SK-N-SH (cell line): ENCODE results near the gene PLEKHA8. TPM values are rescaled to one million over a fixed set of nuclear protein-coding genes. Genes with fewer than 3 reads are reported as not detected.

Experiments used
- CTCF ChIA-PET: fragments of 300-600, 350-600 bp; formaldehyde crosslinking; extraction: SDS; loops from one replicate; lab custom pipeline; 2021; lab: Yijun Ruan, JAX
- POLR2A ChIA-PET: fragments of 350-600 bp; sonication (Branson Sonifier 250); formaldehyde crosslinking; extraction: SDS; loops from one replicate; lab custom pipeline; 2020; ENCODE audit warnings: antibody characterized with exemption, inconsistent platforms; lab: Yijun Ruan, JAX
- DNase-seq: peaks from one replicate; pipeline ENCODE4 v3.0.0; 2012
- H2AFZ ChIP-seq: fragments of 200-600 bp; sonication (generic); 2 replicates; pipeline ENCODE4 v1.8.1; 2016; ENCODE audit warnings: antibody characterized with exemption, mild to moderate bottlenecking, low read depth
- H3F3A ChIP-seq: fragments of 200-600 bp; sonication (generic); replicated peaks from 2 replicates; pipeline ENCODE3; 2016; ENCODE audit warnings: antibody characterized with exemption, mild to moderate bottlenecking; ENCODE audit not compliant: insufficient read depth
- H3K27ac ChIP-seq, 2 experiments: fragments of 200-500 bp in 1 of 2; fragments of 200-600 bp in 1 of 2; sonication (Bioruptor generic) in 1 of 2; sonication (generic), shearing (Covaris generic) in 1 of 2; 2 replicates each; pipeline versions ENCODE4 v1.5.1 to v1.6.1; 2014 to 2016; ENCODE audit warnings: low read depth in 2 of 2, inconsistent platforms in 1 of 2, low read length in 1 of 2, mild to moderate bottlenecking in 1 of 2, mixed read lengths in 1 of 2
- H3K27me3 ChIP-seq: fragments of 200-600 bp; sonication (generic), shearing (Covaris generic); 2 replicates; pipeline ENCODE4 v1.6.1; 2016; ENCODE audit warnings: mixed run types; ENCODE audit not compliant: insufficient read depth
- H3K36me3 ChIP-seq, 2 experiments: fragments of 200-500 bp in 1 of 2; fragments of 200-600 bp in 1 of 2; sonication (Bioruptor generic) in 1 of 2; sonication (generic) in 1 of 2; replicated peaks in 1 of 2; 2 replicates each; pipeline versions ENCODE3 to v1.5.1; 2014 to 2016; ENCODE audit warnings: low read length in 1 of 2, mild to moderate bottlenecking in 1 of 2; ENCODE audit not compliant: insufficient read depth in 2 of 2, control insufficient read depth in 1 of 2
- H3K4me1 ChIP-seq, 2 experiments: fragments of 200-500 bp in 1 of 2; fragments of 200-600 bp in 1 of 2; sonication (Bioruptor generic) in 1 of 2; sonication (generic), shearing (Covaris generic) in 1 of 2; 2 replicates each; pipeline versions ENCODE4 v1.5.1 to v1.6.1; 2014 to 2016; ENCODE audit warnings: low read depth in 1 of 2, low read length in 1 of 2, mixed run types in 1 of 2; ENCODE audit not compliant: insufficient read depth in 2 of 2, control insufficient read depth in 1 of 2
- H3K4me2 ChIP-seq: fragments of 200-600 bp; sonication (generic), shearing (Covaris generic); 2 replicates; pipeline ENCODE4 v1.6.1; 2017; ENCODE audit warnings: mixed run types
- H3K4me3 ChIP-seq, 2 experiments: fragments of 200-500 bp in 1 of 2; fragments of 200-600 bp in 1 of 2; sonication (Bioruptor generic) in 1 of 2; sonication (generic), shearing (Covaris generic) in 1 of 2; 2 replicates each; pipeline versions ENCODE4 v1.5.1 to v1.8.1; 2014 to 2016; ENCODE audit warnings: low read depth in 2 of 2, inconsistent platforms in 1 of 2, low read length in 1 of 2, mild to moderate bottlenecking in 1 of 2, mixed read lengths in 1 of 2, moderate library complexity in 1 of 2
- H3K79me2 ChIP-seq: fragments of 200-600 bp; sonication (generic); 2 replicates; pipeline ENCODE4 v1.8.1; 2017; ENCODE audit warnings: mild to moderate bottlenecking; ENCODE audit not compliant: insufficient read depth
- H3K9ac ChIP-seq: fragments of 200-600 bp; sonication (generic); 2 replicates; pipeline ENCODE4 v1.6.1; 2017; ENCODE audit warnings: mixed run types
- H3K9me2 ChIP-seq: fragments of 200-600 bp; sonication (generic); 2 replicates; pipeline ENCODE4 v1.6.1; 2017; ENCODE audit warnings: mixed run types
- H3K9me3 ChIP-seq: fragments of 200-600 bp; sonication (generic); 2 replicates; pipeline ENCODE4 v1.6.1; 2017; ENCODE audit warnings: mixed run types, mild to moderate bottlenecking, moderate library complexity
- H4K20me1 ChIP-seq: fragments of 200-600 bp; sonication (generic); 2 replicates; pipeline ENCODE4 v1.6.1; 2017; ENCODE audit warnings: mild to moderate bottlenecking, mixed run types; ENCODE audit not compliant: insufficient read depth
- CHD2 ChIP-seq: fragments of 150-350 bp; IDR thresholded peaks from 2 replicates; pipeline ENCODE4 v1.6.1; 2018; ENCODE audit warnings: low read length; ENCODE audit not compliant: partially characterized antibody
- CTCF ChIP-seq: fragments of 200-600 bp; sonication (generic); IDR thresholded peaks from 2 replicates; pipeline ENCODE4 v1.6.1; 2017; ENCODE audit warnings: antibody characterized with exemption, mild to moderate bottlenecking, moderate library complexity
- EP300 ChIP-seq, 2 experiments: IDR thresholded peaks; 2 replicates each; pipeline versions ENCODE4 v1.4.0 to v1.6.1; 2012; ENCODE audit warnings: borderline replicate concordance in 1 of 2, low read depth in 1 of 2, low read length in 1 of 2
- FOXJ3 ChIP-seq: sonication (generic); formaldehyde crosslinking; IDR thresholded peaks from 2 replicates; pipeline ENCODE4 v1.5.1; 2020; ENCODE audit warnings: mild to moderate bottlenecking, missing genetic modification reagents
- GATA2 ChIP-seq: sonication (generic); formaldehyde crosslinking; IDR thresholded peaks from 2 replicates; pipeline ENCODE4 v1.5.0; 2020; ENCODE audit warnings: mild to moderate bottlenecking, missing genetic modification reagents
- IRF3 ChIP-seq: fragments of 150-350 bp; IDR thresholded peaks from 2 replicates; pipeline ENCODE4 v1.6.1; 2016; ENCODE audit warnings: mild to moderate bottlenecking, low read depth, low read length
- MAX ChIP-seq: IDR thresholded peaks from 2 replicates; pipeline ENCODE4 v1.4.0; 2012; ENCODE audit warnings: low read depth
- NRF1 ChIP-seq: IDR thresholded peaks from 2 replicates; pipeline ENCODE4 v1.6.1; 2012; ENCODE audit warnings: low read depth, mild to moderate bottlenecking, low read length
- PBX3 ChIP-seq: IDR thresholded peaks from 2 replicates; pipeline ENCODE4; 2012
- POLR2AphosphoS5 ChIP-seq: IDR thresholded peaks from 2 replicates; pipeline ENCODE4 v1.6.1; 2012; ENCODE audit warnings: low read depth, low read length
- RCOR1 ChIP-seq: fragments of 150-350 bp; IDR thresholded peaks from 2 replicates; pipeline ENCODE4 v1.6.1; 2017; ENCODE audit warnings: antibody characterized with exemption, low read length
- REST ChIP-seq: IDR thresholded peaks from 2 replicates; pipeline ENCODE4 v1.6.1; 2012; ENCODE audit warnings: mild to moderate bottlenecking, low read depth, low read length, moderate library complexity
- RFX5 ChIP-seq: IDR thresholded peaks from 2 replicates; pipeline ENCODE4 v1.6.1; 2012; ENCODE audit warnings: mild to moderate bottlenecking, improper control_type of control experiment, low read length
- RXRA ChIP-seq: IDR thresholded peaks from 2 replicates; pipeline ENCODE4 v1.4.0; 2012; ENCODE audit warnings: low read depth, mild to moderate bottlenecking, borderline replicate concordance
- SMC3 ChIP-seq: IDR thresholded peaks from 2 replicates; pipeline ENCODE4 v1.6.1; 2012; ENCODE audit warnings: low read depth, low read length, improper control_type of control experiment
- TAF1 ChIP-seq: IDR thresholded peaks from 2 replicates; pipeline ENCODE4 v1.6.1; 2012; ENCODE audit warnings: low read depth, mild to moderate bottlenecking, low read length, moderate library complexity, borderline replicate concordance
- USF2 ChIP-seq: fragments of 150-350 bp; IDR thresholded peaks from 2 replicates; pipeline ENCODE4 v1.6.1; 2017; ENCODE audit warnings: antibody characterized with exemption, low read length, low read depth, borderline replicate concordance
- YY1 ChIP-seq: IDR thresholded peaks from 2 replicates; pipeline ENCODE4 v1.4.0; 2012; ENCODE audit warnings: low read depth, mild to moderate bottlenecking
- ZBTB33 ChIP-seq: IDR thresholded peaks from 2 replicates; pipeline ENCODE4 v1.4.0; 2012; ENCODE audit warnings: low read depth, borderline replicate concordance
- WGBS: methylation state at CpG from one replicate; pipeline ENCODE4 v1.1.6; 2017; ENCODE audit warnings: low lambda C conversion rate; 5-methylcytosine and 5-hydroxymethylcytosine counted together
- polyA plus RNA-seq, 3 experiments: library from polyadenylated mRNA; depleted of rRNA; stranded (reverse); fragments of >200 nt; gene quantifications; 2 replicates each; pipeline ENCODE4 v1.2.3, GENCODE V29; 2012

The PLEKHA8 gene
- polyA plus RNA-seq, 1 of the 3 experiments (the other 2 are of a cell fraction), result 4.9 TPM

- peak overlapping the region; percentile 84 for H2AFZ ChIP-seq
- CTCF ChIA-PET, result interaction anchor here (0.6 to 5.9 kb wide), 11 partner anchors 8 to 110 kb away, joined by 3 to 21 read pairs (median 3); no protein-coding TSS in a partner anchor
- 0 out of 2 replicates have a peak, but pooled peaks have one; percentile 17 for TF ChIP-seq REST
- peak; percentile 82 for TF ChIP-seq PBX3
- no peak for TF ChIP-seq FOXJ3 (CRISPR knock-in tag)
- no peak for TF ChIP-seq CTCF
- TF ChIP-seq MAX, result peak; percentile 68; the same call in 1 of the 2 replicates
- TF ChIP-seq IRF3, result no peak
- no peak for TF ChIP-seq SMC3
- peak; percentile 21; the same call in 1 of the 2 replicates for TF ChIP-seq POLR2AphosphoS5
- TF ChIP-seq USF2, result no peak
- no peak for TF ChIP-seq RXRA
- TF ChIP-seq GATA2 (CRISPR knock-in tag), result no peak
- peak; percentile 42 for TF ChIP-seq CHD2
- TF ChIP-seq TAF1, result peak; percentile 48; the same call in 1 of the 2 replicates
- TF ChIP-seq YY1, result peak; percentile 86
- TF ChIP-seq NRF1, result peak; percentile 53
- no peak for TF ChIP-seq RCOR1
- no peak for TF ChIP-seq ZBTB33
- no peak for TF ChIP-seq RFX5
- no peak for TF ChIP-seq EP300 (IDR thresholded peaks at IDR 0.05; ENCODE audit: borderline replicate concordance in 1 of 2, low read depth in 1 of 2, low read length in 1 of 2)
Measured at GRCh38 chr7:29988424-29989256, 39.6 kb upstream of the PLEKHA8 start.

More at GRCh38 chr7:29988424-29989256, 39.6 kb upstream of the PLEKHA8 start:
- Histone ChIP-seq H3K36me3 (peaks cover 0 to 3% of the 10 kb centered on the region in 2 experiments), H3K9ac (peak overlapping the region; percentile 92), H4K20me1 (no peaks in the 10 kb centered on the region), H3K4me3 (peak overlapping the region; percentile 87), H3K9me2 (no peaks in the 10 kb centered on the region), H3K9me3 (peaks cover 12% of the 10 kb centered on the region), H3K27me3 (no peaks in the 10 kb centered on the region), H3F3A (peaks cover 29% of the 10 kb centered on the region), H3K4me2 (peak overlapping the region; percentile 91), H3K4me1 (peaks cover 6 to 10% of the 10 kb centered on the region in 2 experiments; a peak in 2 of 4 replicates), H3K79me2 (peaks cover 65% of the 10 kb centered on the region), H3K27ac (peak overlapping the region; percentile 88 to 90)
- WGBS, result 19% methylated on average over 28 of the region's 75 CpGs
- DNase-seq, result peak; percentile 83
- POLR2A ChIA-PET, result interaction anchor here (0.7 to 1.2 kb wide), 2 partner anchors 8 to 11 kb away, joined by 4 read pairs; no protein-coding TSS in a partner anchor
